ENCODE measurements around the gene COL15A1.

- TF ChIP-seq CTCF (optimal IDR thresholded peaks at IDR 0.05 in 1 of 3, IDR thresholded peaks at IDR 0.05 in 1 of 3, conservative IDR thresholded peaks at IDR 0.05 in 1 of 3; ENCODE audit: extremely low read depth in 1 of 3, insufficient read depth in 2 of 3, low read length in 3 of 3) (no peak), EZH2 (IDR thresholded peaks at IDR 0.05; ENCODE audit: low read length) (no peak)
Observed at GRCh38 chr9:98977246-98977714, 33.6 kb downstream of the COL15A1 start.
